SKM-1 treated with dmso at 0.1 percent for 144 hours (cell line): ENCODE data around the gene TINAGL1.

ENCODE experiments used
- DNase-seq: peaks from one replicate; lab custom pipeline; 2025; ENCODE audit not compliant: unreplicated experiment; lab: John Stamatoyannopoulos, UW

TINAGL1 gene

GRCh38 chr1:31625561-31626222 lies 49.4 kb downstream of the TINAGL1 start:
- no peak for DNase-seq

DNA sequence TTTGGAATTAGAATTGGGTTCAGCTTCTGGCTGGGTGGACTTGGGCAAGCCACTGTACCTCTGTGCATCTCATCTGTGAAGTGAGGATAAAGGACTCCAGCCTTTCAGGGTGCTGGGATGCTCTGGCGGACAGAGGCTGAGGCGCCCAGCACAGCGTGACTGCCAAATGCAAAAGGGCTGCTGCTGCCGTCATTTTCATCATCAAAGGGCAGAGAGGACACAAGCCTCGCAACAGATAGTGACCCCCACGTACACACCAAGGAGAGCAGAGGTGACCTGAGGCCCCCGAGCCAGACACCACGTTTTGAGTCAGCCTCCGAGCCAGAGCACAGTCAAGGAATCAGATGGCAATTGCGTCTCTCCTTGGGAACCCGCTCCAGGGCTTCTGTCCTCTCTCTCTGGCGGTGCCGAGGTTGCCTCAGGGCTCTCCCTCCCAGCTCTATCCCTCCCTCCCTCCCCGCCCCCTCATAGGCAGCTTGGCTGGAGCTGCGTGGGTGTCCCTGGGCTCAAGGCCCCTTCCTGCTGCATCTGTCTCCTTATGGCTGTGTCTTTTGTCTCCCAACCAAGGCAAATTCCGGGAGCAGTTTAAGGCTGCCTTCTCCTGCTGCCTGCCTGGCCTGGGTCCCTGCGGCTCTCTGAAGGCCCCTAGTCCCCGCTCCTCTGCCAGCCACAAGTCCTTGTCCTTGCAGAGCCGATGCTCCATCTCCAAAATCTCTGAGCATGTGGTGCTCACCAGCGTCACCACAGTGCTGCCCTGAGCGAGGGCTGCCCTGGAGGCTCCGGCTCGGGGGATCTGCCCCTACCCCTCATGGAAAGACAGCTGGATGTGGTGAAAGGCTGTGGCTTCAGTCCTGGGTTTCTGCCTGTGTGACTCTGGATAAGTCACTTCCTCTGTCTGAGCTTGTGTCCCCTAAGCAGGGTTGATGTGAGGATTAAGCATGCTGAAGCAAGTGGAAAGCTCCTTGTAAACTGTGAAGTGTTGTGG lies 50.2 kb downstream of the TINAGL1 start:
- no peak for DNase-seq

- DNase-seq = no peak
Observed at GRCh38 chr1:31627301-31627929, 51.1 kb downstream of the TINAGL1 start.

GRCh38 chr1:31627930-31628559 lies 51.7 kb downstream of the TINAGL1 start:
- no peak for DNase-seq

GRCh38 chr1:31628931-31629556 lies 52.7 kb downstream of the TINAGL1 start:
- DNase-seq = no peak

DNA sequence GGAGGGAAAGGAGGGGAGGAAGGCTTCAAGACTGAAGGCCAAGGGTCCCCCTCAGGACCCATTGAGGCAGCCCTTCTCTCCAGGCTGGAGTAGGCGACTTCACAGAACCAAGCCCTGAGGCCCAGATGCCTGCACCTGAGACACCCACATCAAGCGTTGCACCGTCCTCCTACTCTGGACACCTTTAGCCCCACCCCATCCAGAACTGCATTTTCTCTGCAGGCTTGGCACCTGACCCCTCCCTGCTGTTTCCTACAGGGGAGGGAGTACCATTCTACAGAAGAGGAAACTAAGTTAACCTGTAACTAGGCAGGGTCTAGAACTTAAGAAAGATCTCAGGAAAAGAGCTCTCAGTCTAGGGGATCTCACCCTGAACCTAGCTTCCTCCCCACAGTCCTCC lies 56.3 kb downstream of the TINAGL1 start:
- no peak for DNase-seq

GRCh38 chr1:31633117-31633516 lies 56.8 kb downstream of the TINAGL1 start:
- peak; percentile 15 for DNase-seq
